ENCODE measurements around the gene DUSP10. TPM values are rescaled to one million over a fixed set of nuclear protein-coding genes. Genes with fewer than 3 reads are reported as not detected.

The DUSP10 gene
- total RNA-seq, 1 experiment from 2014 or later = 50.7 TPM

- DNase-seq (ENCODE audit: low read depth) = no peak
These were observed 27.4 kb downstream of the DUSP10 start for GRCh38 chr1:221714227-221715152.

- DNase-seq (ENCODE audit: low read depth) = no peak
These were observed 29.0 kb downstream of the DUSP10 start for GRCh38 chr1:221712776-221713431.

- peak; percentile 76 for DNase-seq (ENCODE audit: low read depth)
These were observed 29.6 kb downstream of the DUSP10 start for GRCh38 chr1:221712198-221712684.

- no peak for DNase-seq (ENCODE audit: low read depth)
These were observed 30.2 kb downstream of the DUSP10 start for GRCh38 chr1:221711656-221712055.

DNA sequence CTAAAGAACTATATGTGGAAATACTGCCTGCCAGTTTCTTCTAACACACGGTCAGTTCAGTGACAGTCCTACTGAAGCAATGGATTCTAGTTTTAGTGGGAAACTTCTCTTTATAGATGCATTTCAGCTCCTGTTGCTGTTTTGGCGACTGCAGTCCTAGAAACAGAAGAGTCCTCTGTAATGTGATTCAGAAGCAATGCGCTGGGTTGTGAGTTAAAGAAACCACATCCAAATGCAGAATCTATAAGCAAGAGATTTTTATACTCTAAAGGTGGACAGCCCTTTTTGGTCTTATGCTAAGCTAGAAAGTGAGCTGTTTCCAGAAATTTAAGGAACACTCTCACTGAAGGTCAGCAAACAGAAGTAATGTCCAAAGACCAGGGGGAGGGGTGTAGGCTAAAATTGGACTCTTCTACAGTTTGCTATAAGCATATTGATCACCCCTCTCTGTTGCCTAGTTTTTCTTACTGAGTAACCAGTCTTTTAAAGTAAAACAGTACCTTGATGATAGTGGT lies 30.8 kb downstream of the DUSP10 start:
- DNase-seq (ENCODE audit: low read depth) = no peak

DNA sequence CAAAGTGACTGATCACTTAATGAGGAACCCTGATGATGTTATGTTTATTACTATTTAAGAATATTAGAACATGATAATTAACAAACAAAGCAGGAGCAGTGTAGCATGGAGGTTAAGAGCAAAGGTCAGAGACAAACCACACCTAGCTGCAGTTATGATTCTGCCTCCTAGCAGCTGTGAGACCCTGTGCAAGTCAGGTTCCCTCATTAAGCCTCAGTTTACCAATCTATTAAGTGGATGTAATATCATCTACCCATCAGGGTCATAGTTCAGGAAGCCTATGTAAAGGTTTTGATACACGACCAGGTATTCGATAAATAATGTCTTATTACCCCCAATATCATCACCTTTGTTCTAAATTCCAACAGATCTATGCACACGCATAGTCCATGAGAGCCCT lies 32.0 kb downstream of the DUSP10 start:
- DNase-seq (ENCODE audit: low read depth) = no peak

DNA sequence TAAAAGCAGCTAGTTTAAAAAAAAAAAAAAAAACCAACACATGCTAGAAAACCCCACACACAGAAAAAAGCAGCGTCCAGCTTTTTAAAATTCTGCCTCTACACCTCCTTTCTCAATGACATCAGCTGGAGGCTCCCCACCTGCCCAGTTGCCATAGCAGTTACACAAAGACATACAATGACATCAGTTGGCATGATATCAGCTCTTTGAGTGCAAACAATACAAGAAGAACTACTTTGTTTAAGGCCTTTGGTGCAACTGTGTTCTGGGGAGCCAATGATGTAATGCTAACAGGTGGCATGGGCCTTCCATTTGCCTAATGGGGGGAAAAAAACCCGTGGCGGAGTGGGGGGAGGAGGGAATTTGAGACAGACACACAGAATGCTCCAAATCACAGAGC lies 32.9 kb downstream of the DUSP10 start:
- DNase-seq (ENCODE audit: low read depth) = peak; percentile 98

DNA sequence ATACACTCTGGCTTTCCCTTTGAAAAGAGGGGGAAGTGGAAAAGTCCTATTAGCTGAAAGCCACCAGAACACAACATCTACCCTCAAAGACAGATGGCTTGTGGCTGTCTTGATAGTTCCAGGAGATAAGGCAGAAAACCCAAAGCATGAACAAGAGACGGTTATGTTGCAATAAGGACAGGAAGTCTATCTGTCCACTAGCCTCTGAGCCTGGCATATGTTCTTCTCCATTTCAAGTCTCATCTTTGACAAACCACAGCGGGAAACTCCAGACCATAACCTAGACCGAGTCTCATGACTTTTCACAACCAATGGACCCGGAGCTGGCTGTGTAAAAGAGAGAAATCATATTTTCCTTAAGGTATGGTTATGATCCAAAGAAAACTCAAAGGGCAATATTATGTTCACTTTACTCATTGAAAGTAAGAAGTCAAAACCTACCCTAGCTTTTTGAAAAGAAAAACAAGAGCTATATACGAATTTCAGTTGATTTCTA lies 33.8 kb downstream of the DUSP10 start:
- peak; percentile 94 for DNase-seq (ENCODE audit: low read depth)

GRCh38 chr1:221706876-221707582 lies 34.9 kb downstream of the DUSP10 start:
- no peak for DNase-seq (ENCODE audit: low read depth)

- DNase-seq (ENCODE audit: low read depth) = no peak
These were observed 35.7 kb downstream of the DUSP10 start for GRCh38 chr1:221706191-221706590.

DNA sequence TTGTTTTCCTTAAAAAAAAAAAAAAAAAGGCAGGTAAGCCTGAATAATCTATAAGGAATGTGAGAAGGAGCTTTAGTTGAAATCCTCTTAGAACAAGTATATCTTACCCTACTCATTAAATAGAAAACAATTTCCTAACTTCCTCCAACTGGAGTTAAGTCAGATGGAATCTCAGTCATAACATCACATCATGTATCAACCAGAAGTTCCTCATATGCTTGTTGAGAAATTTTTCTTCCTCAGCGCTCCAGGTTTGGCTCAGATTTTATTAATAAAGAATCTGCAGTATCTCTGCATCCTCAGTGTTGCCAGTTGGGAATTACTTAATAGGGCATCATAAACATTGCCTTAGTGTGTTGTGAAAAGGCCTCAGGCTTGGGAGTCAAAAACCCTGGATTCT lies 37.6 kb downstream of the DUSP10 start:
- DNase-seq (ENCODE audit: low read depth) = no peak

DNA sequence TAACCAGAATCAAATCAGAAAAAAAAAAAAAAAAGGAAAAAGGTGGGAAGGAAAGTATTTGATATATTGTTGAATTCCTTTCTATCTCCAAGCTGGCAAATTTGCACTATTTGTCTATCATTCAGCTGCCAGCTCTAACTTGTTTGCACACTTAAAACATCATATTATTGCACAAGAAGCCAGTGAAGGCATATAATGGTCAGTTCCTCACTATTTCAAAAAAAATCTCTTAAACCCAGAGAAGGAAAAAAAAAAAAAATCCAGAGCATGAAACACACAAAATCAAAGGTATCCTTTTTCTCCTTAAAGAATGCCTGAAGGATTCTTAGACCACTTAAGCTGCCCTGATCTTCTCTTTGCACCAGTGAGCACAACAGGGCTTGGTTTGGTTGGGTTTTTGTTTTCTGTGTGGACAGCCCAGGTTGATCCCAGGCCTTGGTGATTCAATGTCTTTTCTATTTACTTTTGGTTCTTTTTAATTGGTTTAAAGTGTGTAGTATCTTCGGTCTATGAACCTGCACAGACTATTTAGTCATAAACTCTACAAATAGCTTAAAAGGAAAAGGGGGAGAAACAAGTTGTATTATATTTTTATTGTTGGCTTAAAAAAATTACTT lies 40.2 kb downstream of the DUSP10 start:
- no peak for DNase-seq (ENCODE audit: low read depth)

DNA sequence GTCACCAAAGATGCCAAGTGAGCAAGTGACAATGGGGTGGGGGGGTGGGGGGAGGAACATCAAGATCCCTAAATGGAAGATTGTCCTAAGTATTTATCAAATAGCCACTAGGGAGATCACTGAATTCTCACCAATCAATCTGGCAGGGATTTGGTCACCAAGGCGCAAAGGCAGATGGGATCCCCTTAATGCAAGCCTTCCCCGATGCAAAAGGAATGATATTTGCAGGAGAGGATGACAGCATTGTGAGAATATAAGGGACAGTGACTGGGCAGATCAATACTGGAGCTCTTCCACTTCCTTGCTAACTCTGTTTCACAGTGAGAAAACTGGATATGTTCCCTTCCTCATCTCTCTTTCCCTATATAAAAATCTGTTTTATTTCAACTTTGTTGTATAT lies 40.9 kb downstream of the DUSP10 start:
- no peak for DNase-seq (ENCODE audit: low read depth)

DNA sequence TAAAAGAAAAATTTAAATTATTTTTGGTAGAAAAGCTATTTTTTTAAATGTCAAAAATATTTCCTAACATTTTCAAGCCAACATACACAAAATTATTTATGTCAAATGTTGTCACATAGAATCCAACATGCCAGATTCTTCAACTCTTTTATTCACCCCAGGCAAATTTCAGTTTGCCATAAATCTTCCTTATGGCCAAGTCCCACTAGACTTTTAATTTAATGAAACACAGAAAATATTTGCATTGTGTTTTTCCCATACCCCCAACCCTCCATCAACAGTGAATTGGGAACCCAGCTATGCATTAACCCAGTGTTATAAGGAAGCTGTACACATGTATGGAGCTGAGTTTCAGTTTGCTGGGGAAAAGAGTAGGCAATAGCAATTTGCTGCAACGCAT lies 41.4 kb downstream of the DUSP10 start:
- no peak for DNase-seq (ENCODE audit: low read depth)

DNA sequence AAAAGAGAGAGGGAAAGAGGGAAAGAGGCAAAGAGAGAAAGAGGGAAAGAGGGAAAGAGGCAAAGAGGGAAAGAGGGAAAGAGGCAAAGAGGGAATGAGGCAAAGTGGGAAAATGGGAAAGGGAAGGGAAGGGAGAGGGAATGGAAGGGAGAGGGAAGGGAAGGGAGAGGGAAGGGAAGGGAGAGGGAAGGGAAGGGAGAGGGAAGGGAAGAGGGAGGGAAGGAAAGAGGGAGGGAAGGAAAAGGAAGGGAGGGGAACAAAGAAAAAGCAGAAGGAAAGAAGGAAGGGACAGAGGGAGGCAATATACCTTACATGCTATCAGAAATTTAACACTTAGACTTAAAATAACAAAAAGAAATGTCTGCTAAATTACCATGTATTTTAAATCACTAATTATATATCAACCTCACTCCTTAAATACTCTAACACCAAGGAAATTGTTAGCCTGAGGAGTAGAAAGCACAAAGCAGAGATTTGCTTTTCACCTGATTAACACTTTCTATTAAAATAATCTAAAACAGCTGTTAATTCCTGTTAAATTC lies 41.8 kb downstream of the DUSP10 start:
- DNase-seq (ENCODE audit: low read depth) = no peak

- no peak for DNase-seq (ENCODE audit: low read depth)
These were observed 42.3 kb downstream of the DUSP10 start for GRCh38 chr1:221699577-221699976.

- no peak for DNase-seq (ENCODE audit: low read depth)
These were observed 43.1 kb downstream of the DUSP10 start for GRCh38 chr1:221698579-221699349.

DNA sequence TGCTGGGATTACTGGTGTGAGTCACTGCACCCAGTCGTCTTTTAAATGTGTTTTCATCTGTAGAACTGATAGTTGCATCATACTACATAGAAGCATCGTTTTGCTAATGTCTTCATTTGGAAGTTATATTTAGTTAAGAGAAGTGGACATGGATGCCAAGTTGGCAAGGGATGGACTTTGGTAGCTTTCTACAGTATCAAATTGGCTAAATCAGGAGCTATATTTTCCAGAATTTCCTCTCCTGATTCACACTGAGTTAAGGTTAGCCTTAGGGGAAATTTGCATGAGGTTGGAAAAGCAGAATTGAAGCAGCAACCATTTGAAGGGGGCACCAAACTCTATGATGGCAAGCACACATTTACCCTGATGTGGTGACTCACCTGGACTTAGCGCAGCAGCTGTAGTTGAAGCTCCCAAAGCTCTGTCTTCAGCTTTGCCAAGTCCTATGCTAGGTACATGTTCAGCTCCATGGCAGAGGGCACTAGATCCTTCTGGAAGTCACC lies 43.9 kb downstream of the DUSP10 start:
- DNase-seq (ENCODE audit: low read depth) = peak; percentile 43

DNA sequence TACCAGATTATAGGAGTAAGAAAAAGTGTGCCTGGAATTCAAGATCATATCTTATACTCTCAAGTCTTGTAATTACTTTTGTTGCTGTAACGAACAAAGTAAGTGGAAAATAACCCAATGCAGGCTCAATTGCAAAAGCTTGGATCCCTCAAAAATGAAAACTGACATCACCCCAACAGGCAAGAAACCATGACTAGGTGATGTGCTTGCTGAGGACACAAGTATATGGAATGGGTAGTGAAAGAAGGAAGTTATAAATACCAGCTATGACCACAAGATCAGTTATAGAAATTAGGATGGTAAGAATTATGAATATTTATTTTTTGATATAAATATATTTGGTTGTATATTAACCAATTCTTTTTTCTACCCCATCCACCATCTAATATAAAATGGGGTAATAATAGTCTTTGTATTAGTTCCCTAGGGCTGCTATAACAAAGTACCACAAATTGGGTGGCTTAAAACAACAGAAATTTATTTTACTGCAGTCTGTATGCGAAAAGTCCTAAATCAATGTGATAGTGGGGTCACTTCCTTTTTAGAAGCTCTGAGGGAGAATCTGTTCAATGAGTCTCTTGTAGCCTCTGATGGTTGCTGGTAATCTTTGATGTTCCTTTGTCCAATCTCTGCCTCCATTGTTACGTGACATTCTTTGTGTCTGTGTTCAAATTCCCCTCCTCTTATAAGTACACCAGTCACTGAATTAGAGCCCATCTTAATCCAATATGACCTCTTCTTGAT lies 45.0 kb downstream of the DUSP10 start:
- DNase-seq (ENCODE audit: low read depth) = no peak

Measured in LHCN-M2 (cell line).